ENCODE results near the gene CHSY3.

Gene CHSY3

GRCh38 chr5:130109152-130109551 is 204.9 kb downstream of the CHSY3 start:
- Mint-ChIP-seq H3K27me3 (ENCODE audit: low read depth) (no peaks in the 10 kb centered on the region), H3K9me3 (no peaks in the 10 kb centered on the region), H3K36me3 (ENCODE audit: low read depth) (no peaks in the 10 kb centered on the region), H3K27ac (no peak overlapping the region), H3K4me3 (no peak overlapping the region), H3K4me1 (ENCODE audit: low read depth) (no peaks in the 10 kb centered on the region)

GRCh38 chr5:130110328-130110727 is 206.1 kb downstream of the CHSY3 start:
- Mint-ChIP-seq H3K36me3 (ENCODE audit: low read depth) (no peaks in the 10 kb centered on the region), H3K27me3 (ENCODE audit: low read depth) (no peaks in the 10 kb centered on the region)

GRCh38 chr5:130111746-130112145 is 207.5 kb downstream of the CHSY3 start:
- H3K27me3 Mint-ChIP-seq (ENCODE audit: low read depth) = no peaks in the 10 kb centered on the region
- no peak overlapping the region for H3K27ac Mint-ChIP-seq
- no peaks in the 10 kb centered on the region for H3K4me1 Mint-ChIP-seq (ENCODE audit: low read depth)
- H3K9me3 Mint-ChIP-seq = no peaks in the 10 kb centered on the region
- no peak overlapping the region for H3K4me3 Mint-ChIP-seq
- H3K36me3 Mint-ChIP-seq (ENCODE audit: low read depth) = no peaks in the 10 kb centered on the region

More at GRCh38 chr5:130110328-130110727, 206.1 kb downstream of the CHSY3 start:
- Mint-ChIP-seq H3K27ac (no peak overlapping the region), H3K9me3 (no peaks in the 10 kb centered on the region), H3K4me1 (ENCODE audit: low read depth) (no peaks in the 10 kb centered on the region), H3K4me3 (no peak overlapping the region)

GRCh38 chr5:130112246-130112645 is 208.0 kb downstream of the CHSY3 start:
- no peaks in the 10 kb centered on the region for H3K4me1 Mint-ChIP-seq (ENCODE audit: low read depth)
- H3K27ac Mint-ChIP-seq = no peak overlapping the region
- no peaks in the 10 kb centered on the region for H3K9me3 Mint-ChIP-seq
- H3K27me3 Mint-ChIP-seq (ENCODE audit: low read depth) = no peaks in the 10 kb centered on the region
- no peak overlapping the region for H3K4me3 Mint-ChIP-seq
- no peaks in the 10 kb centered on the region for H3K36me3 Mint-ChIP-seq (ENCODE audit: low read depth)

- no peaks in the 10 kb centered on the region for H3K27me3 Mint-ChIP-seq (ENCODE audit: low read depth)
- H3K27ac Mint-ChIP-seq = no peak overlapping the region
- H3K9me3 Mint-ChIP-seq = no peaks in the 10 kb centered on the region
- no peaks in the 10 kb centered on the region for H3K36me3 Mint-ChIP-seq (ENCODE audit: low read depth)
- no peaks in the 10 kb centered on the region for H3K4me1 Mint-ChIP-seq (ENCODE audit: low read depth)
- H3K4me3 Mint-ChIP-seq = no peak overlapping the region
Measured at GRCh38 chr5:130115686-130116085, 211.4 kb downstream of the CHSY3 start.

GRCh38 chr5:130116462-130116861 is 212.2 kb downstream of the CHSY3 start:
- no peaks in the 10 kb centered on the region for H3K4me1 Mint-ChIP-seq (ENCODE audit: low read depth)
- no peaks in the 10 kb centered on the region for H3K9me3 Mint-ChIP-seq
- no peak overlapping the region for H3K27ac Mint-ChIP-seq
- H3K4me3 Mint-ChIP-seq = no peak overlapping the region
- H3K27me3 Mint-ChIP-seq (ENCODE audit: low read depth) = no peaks in the 10 kb centered on the region
- no peaks in the 10 kb centered on the region for H3K36me3 Mint-ChIP-seq (ENCODE audit: low read depth)

GRCh38 chr5:130116972-130117371 is 212.7 kb downstream of the CHSY3 start:
- H3K4me1 Mint-ChIP-seq (ENCODE audit: low read depth) = no peaks in the 10 kb centered on the region
- no peaks in the 10 kb centered on the region for H3K27me3 Mint-ChIP-seq (ENCODE audit: low read depth)
- no peak overlapping the region for H3K27ac Mint-ChIP-seq
- H3K9me3 Mint-ChIP-seq = no peaks in the 10 kb centered on the region
- H3K4me3 Mint-ChIP-seq = no peak overlapping the region
- no peaks in the 10 kb centered on the region for H3K36me3 Mint-ChIP-seq (ENCODE audit: low read depth)

- Mint-ChIP-seq H3K27ac (no peak overlapping the region), H3K9me3 (no peaks in the 10 kb centered on the region), H3K4me3 (no peak overlapping the region), H3K36me3 (ENCODE audit: low read depth) (no peaks in the 10 kb centered on the region), H3K4me1 (ENCODE audit: low read depth) (no peaks in the 10 kb centered on the region), H3K27me3 (ENCODE audit: low read depth) (no peaks in the 10 kb centered on the region)
Measured at GRCh38 chr5:130126746-130127145, 222.5 kb downstream of the CHSY3 start.

- Mint-ChIP-seq H3K4me1 (ENCODE audit: low read depth) (no peaks in the 10 kb centered on the region), H3K27me3 (ENCODE audit: low read depth) (no peaks in the 10 kb centered on the region), H3K4me3 (no peak overlapping the region), H3K9me3 (no peaks in the 10 kb centered on the region), H3K27ac (no peak overlapping the region), H3K36me3 (ENCODE audit: low read depth) (no peaks in the 10 kb centered on the region)
Measured at GRCh38 chr5:130135506-130135905, 231.2 kb downstream of the CHSY3 start.

- no peaks in the 10 kb centered on the region for H3K27me3 Mint-ChIP-seq (ENCODE audit: low read depth)
- no peaks in the 10 kb centered on the region for H3K4me1 Mint-ChIP-seq (ENCODE audit: low read depth)
- no peak overlapping the region for H3K4me3 Mint-ChIP-seq
- H3K9me3 Mint-ChIP-seq = no peaks in the 10 kb centered on the region
- no peaks in the 10 kb centered on the region for H3K36me3 Mint-ChIP-seq (ENCODE audit: low read depth)
- no peak overlapping the region for H3K27ac Mint-ChIP-seq
Measured at GRCh38 chr5:130136300-130136699, 232.0 kb downstream of the CHSY3 start.

- H3K27ac Mint-ChIP-seq = no peak overlapping the region
- H3K27me3 Mint-ChIP-seq (ENCODE audit: low read depth) = no peaks in the 10 kb centered on the region
- no peaks in the 10 kb centered on the region for H3K4me1 Mint-ChIP-seq (ENCODE audit: low read depth)
- no peaks in the 10 kb centered on the region for H3K36me3 Mint-ChIP-seq (ENCODE audit: low read depth)
- no peak overlapping the region for H3K4me3 Mint-ChIP-seq
- no peaks in the 10 kb centered on the region for H3K9me3 Mint-ChIP-seq
Measured at GRCh38 chr5:130137681-130138080, 233.4 kb downstream of the CHSY3 start.

- no peaks in the 10 kb centered on the region for H3K4me1 Mint-ChIP-seq (ENCODE audit: low read depth)
- no peaks in the 10 kb centered on the region for H3K36me3 Mint-ChIP-seq (ENCODE audit: low read depth)
- H3K27ac Mint-ChIP-seq = no peak overlapping the region
- no peaks in the 10 kb centered on the region for H3K9me3 Mint-ChIP-seq
- no peaks in the 10 kb centered on the region for H3K27me3 Mint-ChIP-seq (ENCODE audit: low read depth)
- no peak overlapping the region for H3K4me3 Mint-ChIP-seq
Measured at GRCh38 chr5:130138406-130139045, 234.3 kb downstream of the CHSY3 start.

- Mint-ChIP-seq H3K9me3 (no peaks in the 10 kb centered on the region), H3K27ac (no peak overlapping the region), H3K4me1 (ENCODE audit: low read depth) (no peaks in the 10 kb centered on the region), H3K27me3 (ENCODE audit: low read depth) (no peaks in the 10 kb centered on the region), H3K4me3 (no peak overlapping the region), H3K36me3 (ENCODE audit: low read depth) (no peaks in the 10 kb centered on the region)
Measured at GRCh38 chr5:130141659-130142320, 237.5 kb downstream of the CHSY3 start.

- Mint-ChIP-seq H3K4me1 (ENCODE audit: low read depth) (no peaks in the 10 kb centered on the region), H3K4me3 (no peak overlapping the region), H3K36me3 (ENCODE audit: low read depth) (no peaks in the 10 kb centered on the region), H3K27ac (no peak overlapping the region), H3K9me3 (no peaks in the 10 kb centered on the region), H3K27me3 (ENCODE audit: low read depth) (no peaks in the 10 kb centered on the region)
Measured at GRCh38 chr5:130151239-130151638, 247.0 kb downstream of the CHSY3 start.

- H3K4me3 Mint-ChIP-seq = no peak overlapping the region
- no peaks in the 10 kb centered on the region for H3K36me3 Mint-ChIP-seq (ENCODE audit: low read depth)
- no peaks in the 10 kb centered on the region for H3K9me3 Mint-ChIP-seq
- no peak overlapping the region for H3K27ac Mint-ChIP-seq
- no peaks in the 10 kb centered on the region for H3K27me3 Mint-ChIP-seq (ENCODE audit: low read depth)
- no peaks in the 10 kb centered on the region for H3K4me1 Mint-ChIP-seq (ENCODE audit: low read depth)
Measured at GRCh38 chr5:130155345-130156011, 251.2 kb downstream of the CHSY3 start.
